ENCODE measurements around the gene SALL3.

- TF ChIP-seq CTCF (IDR thresholded peaks at IDR 0.05) (no peak), POLR2A (IDR thresholded peaks at IDR 0.05) (no peak)
These were observed 46.9 kb downstream of the SALL3 start for GRCh38 chr18:79026491-79026890.
